ENCODE data around the gene CRYM. TPM values are rescaled to one million over a fixed set of nuclear protein-coding genes. Genes with fewer than 3 reads are reported as not detected.
"Not testable (repeated sequence)": the region's sequence is repeated elsewhere in the genome, so short reads cannot be mapped to it uniquely, and the experiment has no call there.

CRYM gene
- total RNA-seq, 1 experiment from 2014 or later, result not detected

GRCh38 chr16:21250072-21250923 is 27.8 kb downstream of the CRYM start:
- no peaks in the 10 kb centered on the region for H4K20me1 ChIP-seq (ENCODE audit: insufficient read depth)
- H3K27me3 ChIP-seq (ENCODE audit: insufficient read depth, low read depth), result peaks cover 80% of the 10 kb centered on the region
- H3K9me3 ChIP-seq (ENCODE audit: insufficient read depth, low read depth), result no peaks in the 10 kb centered on the region
- ChIA-PET CTCF (no interaction called here), POLR2A (ENCODE audit: unreplicated experiment) (no interaction called here)
- no peaks in the 10 kb centered on the region for H3K79me2 ChIP-seq (ENCODE audit: low read depth)
- H3K9me2 ChIP-seq (ENCODE audit: insufficient read depth), result no peaks in the 10 kb centered on the region; the same call in 1 of the 2 replicates
- DNase-seq, result no peak
- H3K4me3 ChIP-seq, result no peak overlapping the region
- no TSS peak for BruUV-seq (replicated peaks)
- no peaks in the 10 kb centered on the region for H3K4me1 ChIP-seq (replicated peaks; ENCODE audit: insufficient read depth)
- no peak overlapping the region for H2AFZ ChIP-seq
- no peak overlapping the region for H3K27ac ChIP-seq
- TF ChIP-seq EZH2 (IDR thresholded peaks at IDR 0.05; ENCODE audit: low read depth), result no peak
- intact Hi-C loops (cut with micrococcal nuclease; ENCODE audit: unreplicated experiment), result no loop called here
- H3K4me2 ChIP-seq, result no peak overlapping the region
- H3K36me3 ChIP-seq (ENCODE audit: low read depth), result no peaks in the 10 kb centered on the region
- H3F3A ChIP-seq (ENCODE audit: insufficient read depth, low read depth), result no peaks in the 10 kb centered on the region

- H3K4me2 ChIP-seq; H4K20me1 ChIP-seq (ENCODE audit: insufficient read depth); DNase-seq; H3K36me3 ChIP-seq (ENCODE audit: low read depth); H3K9me2 ChIP-seq (ENCODE audit: insufficient read depth); H3K9me3 ChIP-seq (ENCODE audit: insufficient read depth, low read depth); H3K4me3 ChIP-seq; H3F3A ChIP-seq (ENCODE audit: insufficient read depth, low read depth); BruUV-seq (replicated peaks); H3K27ac ChIP-seq; intact Hi-C loops (cut with micrococcal nuclease; ENCODE audit: unreplicated experiment); H3K4me1 ChIP-seq (replicated peaks; ENCODE audit: insufficient read depth); POLR2A ChIA-PET (ENCODE audit: unreplicated experiment); H2AFZ ChIP-seq; H3K79me2 ChIP-seq (ENCODE audit: low read depth); CTCF ChIA-PET: not testable (repeated sequence)
- H3K27me3 ChIP-seq (ENCODE audit: insufficient read depth, low read depth), result peaks cover 60% of the 10 kb centered on the region
Observed at GRCh38 chr16:21248179-21248578, 29.9 kb downstream of the CRYM start.

- no peak overlapping the region for H3K4me2 ChIP-seq
- H3K4me1 ChIP-seq (replicated peaks; ENCODE audit: insufficient read depth), result no peaks in the 10 kb centered on the region
- H2AFZ ChIP-seq, result no peak overlapping the region
- no peaks in the 10 kb centered on the region for H3K79me2 ChIP-seq (ENCODE audit: low read depth)
- no peaks in the 10 kb centered on the region for H3F3A ChIP-seq (ENCODE audit: insufficient read depth, low read depth)
- H3K27ac ChIP-seq, result no peak overlapping the region
- no peak for DNase-seq
- intact Hi-C loops (cut with micrococcal nuclease; ENCODE audit: unreplicated experiment), result no loop called here
- H3K27me3 ChIP-seq (ENCODE audit: insufficient read depth, low read depth), result peaks cover 37% of the 10 kb centered on the region
- ChIA-PET POLR2A (ENCODE audit: unreplicated experiment) (no interaction called here), CTCF (no interaction called here)
- no peaks in the 10 kb centered on the region for H3K36me3 ChIP-seq (ENCODE audit: low read depth)
- no peak overlapping the region for H3K4me3 ChIP-seq
- no TSS peak for BruUV-seq (replicated peaks)
- H3K9me3 ChIP-seq (ENCODE audit: insufficient read depth, low read depth), result no peaks in the 10 kb centered on the region
- H3K9me2 ChIP-seq (ENCODE audit: insufficient read depth), result no peaks in the 10 kb centered on the region
- TF ChIP-seq EZH2 (IDR thresholded peaks at IDR 0.05; ENCODE audit: low read depth), result no peak
- no peak for TF ChIP-seq CTCF (conservative IDR thresholded peaks at IDR 0.05)
- no peaks in the 10 kb centered on the region for H4K20me1 ChIP-seq (ENCODE audit: insufficient read depth)
Observed at GRCh38 chr16:21244518-21245215, 33.4 kb downstream of the CRYM start.

GRCh38 chr16:21242756-21243155 is 35.3 kb downstream of the CRYM start:
- Histone ChIP-seq H2AFZ (no peak overlapping the region), H3F3A (ENCODE audit: insufficient read depth, low read depth) (no peaks in the 10 kb centered on the region), H3K9me2 (ENCODE audit: insufficient read depth) (no peaks in the 10 kb centered on the region), H3K36me3 (ENCODE audit: low read depth) (no peaks in the 10 kb centered on the region), H3K79me2 (ENCODE audit: low read depth) (no peaks in the 10 kb centered on the region), H3K4me3 (no peak overlapping the region), H3K27me3 (ENCODE audit: insufficient read depth, low read depth) (peaks cover 39% of the 10 kb centered on the region), H4K20me1 (ENCODE audit: insufficient read depth) (no peaks in the 10 kb centered on the region), H3K27ac (no peak overlapping the region), H3K4me2 (no peak overlapping the region), H3K4me1 (replicated peaks; ENCODE audit: insufficient read depth) (no peaks in the 10 kb centered on the region), H3K9me3 (ENCODE audit: insufficient read depth, low read depth) (no peaks in the 10 kb centered on the region)
- ChIA-PET CTCF (no interaction called here), POLR2A (ENCODE audit: unreplicated experiment) (no interaction called here)
- intact Hi-C loops (cut with micrococcal nuclease; ENCODE audit: unreplicated experiment), result no loop called here
- TF ChIP-seq EZH2 (IDR thresholded peaks at IDR 0.05; ENCODE audit: low read depth) (no peak), CTCF (conservative IDR thresholded peaks at IDR 0.05) (no peak)
- no TSS peak for BruUV-seq (replicated peaks)
- no peak for DNase-seq

Measured in PC-9 (cell line).